Activated CD8-positive, alpha-beta memory T cell treated with anti-CD3 and anti-CD28 coated beads, Interleukin-2, amount 50 U/mL, for 4 hours (primary cell): ENCODE data around the gene PTPRJ.

ENCODE experiments used
- DNase-seq: peaks from one replicate; pipeline ENCODE4 v3.0.0-alpha.2; 2020

PTPRJ gene

GRCh38 chr11:48074425-48075181 lies 94.2 kb downstream of the PTPRJ start:
- no peak for DNase-seq

- DNase-seq = no peak
These were observed 95.3 kb downstream of the PTPRJ start for GRCh38 chr11:48075637-48076036.

DNA sequence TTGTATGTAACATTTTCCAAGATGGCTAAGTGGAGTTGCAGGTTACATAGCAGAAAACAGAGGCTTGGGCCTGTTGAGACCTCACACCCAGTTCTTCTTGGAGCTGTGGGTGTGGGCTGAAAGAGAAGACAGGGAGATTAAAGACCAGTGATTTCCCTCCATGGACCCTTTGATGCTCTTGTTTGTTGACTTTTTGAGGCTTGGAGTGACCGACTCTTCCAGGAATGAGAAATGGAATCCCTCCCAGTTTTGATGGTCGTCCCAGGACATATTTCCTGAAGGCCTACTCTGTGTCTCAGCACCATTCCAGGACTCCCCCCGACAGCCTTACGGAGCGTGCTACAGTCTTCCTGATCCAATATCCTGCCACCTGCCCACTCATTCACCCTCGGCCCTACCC lies 96.9 kb downstream of the PTPRJ start:
- DNase-seq = no peak

- no peak for DNase-seq
These were observed 98.3 kb downstream of the PTPRJ start for GRCh38 chr11:48078689-48079088.

DNA sequence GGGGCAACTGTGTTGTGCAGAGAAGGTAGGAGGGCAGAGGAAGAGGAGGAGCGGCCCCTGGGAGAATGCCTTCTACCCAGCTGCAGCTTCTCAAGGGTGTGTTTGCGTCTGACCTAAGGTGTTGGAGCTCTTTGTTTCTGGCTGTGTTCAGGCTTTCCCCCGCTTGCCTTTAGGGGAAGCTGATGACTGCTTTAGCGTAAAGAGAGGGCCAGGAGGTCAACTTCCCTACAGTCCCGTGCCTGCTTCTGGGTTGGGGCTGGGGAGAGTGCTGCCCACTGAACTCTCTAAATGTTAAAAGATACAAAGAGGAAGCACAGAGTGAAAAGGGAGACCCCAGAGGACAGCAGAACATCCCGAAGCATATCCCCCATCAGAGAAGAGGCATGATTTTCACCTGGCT lies 99.2 kb downstream of the PTPRJ start:
- no peak for DNase-seq

GRCh38 chr11:48080301-48080861 lies 100.0 kb downstream of the PTPRJ start:
- DNase-seq = no peak

DNA sequence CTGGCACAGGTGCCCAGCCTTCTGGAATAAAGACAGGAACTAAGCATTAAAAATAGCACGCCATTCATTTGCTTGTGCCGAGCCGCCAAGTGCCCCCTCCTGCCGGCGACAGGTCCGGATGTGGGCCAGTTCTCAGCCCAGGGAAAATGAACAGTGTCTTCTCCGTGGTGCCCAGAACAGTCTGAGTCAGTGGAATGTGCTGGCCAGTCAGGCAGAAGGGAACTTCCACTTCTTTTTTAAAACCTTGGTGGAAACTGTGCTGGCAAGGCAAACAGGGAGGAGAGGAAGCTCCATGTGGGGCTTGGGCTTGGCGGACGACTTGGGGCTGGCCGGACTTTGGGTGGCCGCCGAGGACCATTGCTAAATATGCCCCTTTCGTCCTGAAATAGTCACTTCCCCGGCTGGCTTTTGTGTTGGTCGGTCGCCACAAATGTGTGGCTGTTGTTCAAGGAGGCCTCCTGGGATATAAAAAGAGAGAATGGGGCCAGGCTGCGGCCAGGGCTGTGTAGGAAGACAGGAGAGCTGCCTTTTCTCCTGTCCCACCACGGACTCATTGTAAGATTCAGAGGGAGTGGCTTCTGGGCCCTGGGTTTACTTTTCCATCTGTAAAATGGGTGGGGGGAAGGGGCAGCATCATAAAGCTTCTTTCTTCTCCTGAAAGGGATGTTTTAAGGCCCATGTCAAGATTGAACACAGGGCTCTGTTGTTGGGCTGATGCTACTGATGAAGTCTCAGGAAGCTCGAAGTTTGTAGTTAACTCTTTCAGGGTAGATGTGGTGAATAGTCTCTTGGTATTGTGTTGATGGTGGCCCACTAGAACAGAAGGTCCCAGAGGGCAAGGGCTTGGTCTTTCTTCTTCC lies 101.0 kb downstream of the PTPRJ start:
- no peak for DNase-seq

DNA sequence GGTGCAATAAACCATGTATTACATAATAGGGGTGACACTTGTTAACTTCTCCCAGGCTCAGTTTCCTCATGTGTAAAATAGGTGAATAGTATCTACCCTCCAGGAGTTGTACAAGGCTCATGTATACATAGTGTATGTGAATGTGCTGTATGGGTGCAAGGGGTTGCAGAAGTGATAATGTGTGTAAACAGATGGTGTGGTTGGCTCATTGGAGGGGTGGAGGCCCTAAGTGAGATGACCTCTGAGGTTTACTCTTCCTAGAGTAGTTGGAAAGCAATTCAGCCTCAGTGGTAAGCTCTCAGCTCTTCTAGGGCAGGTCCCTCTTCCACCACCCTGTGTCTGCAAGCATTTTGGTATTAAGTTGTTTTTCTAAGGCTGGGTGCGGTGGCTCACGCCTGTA lies 102.4 kb downstream of the PTPRJ start:
- DNase-seq = no peak

DNA sequence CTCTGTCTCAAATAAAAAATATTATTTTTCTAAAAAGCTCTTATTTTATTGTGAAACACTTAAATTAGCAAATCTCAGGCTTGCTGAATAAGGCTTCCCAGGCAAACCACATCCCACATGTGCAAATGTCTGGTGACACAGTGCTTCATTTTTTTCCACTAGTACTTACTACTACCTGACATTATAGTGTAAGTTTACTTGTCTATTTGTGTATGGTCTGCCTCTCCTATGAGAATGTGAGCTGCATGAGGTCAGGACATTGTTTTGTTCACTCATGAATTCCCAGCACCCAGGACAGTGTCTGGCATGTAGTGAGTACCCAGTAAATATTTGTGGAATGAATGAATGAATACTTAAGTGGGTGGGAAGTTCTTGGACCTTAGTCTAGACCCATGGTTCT lies 103.1 kb downstream of the PTPRJ start:
- DNase-seq = no peak

DNA sequence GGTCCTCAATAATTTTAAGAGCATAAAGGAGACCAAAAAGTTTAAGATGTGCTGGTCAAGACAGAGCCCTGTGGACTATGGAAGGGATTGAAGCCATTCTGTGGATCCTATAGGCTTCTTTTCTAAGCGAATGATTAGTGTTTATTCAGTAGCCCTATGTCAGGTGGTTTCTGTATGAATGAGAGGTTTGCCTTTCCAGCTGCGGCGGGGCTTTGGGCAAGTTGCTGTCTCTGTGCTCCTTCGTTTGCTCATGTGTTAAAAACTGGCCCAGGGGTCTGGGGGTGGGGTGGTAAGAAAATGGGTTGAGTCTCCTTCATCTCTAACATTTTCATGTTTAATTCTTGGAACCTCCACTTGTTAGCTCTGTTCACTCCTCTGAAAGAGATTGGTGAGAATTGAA lies 105.3 kb downstream of the PTPRJ start:
- no peak for DNase-seq

GRCh38 chr11:48087422-48087821 lies 107.1 kb downstream of the PTPRJ start:
- no peak for DNase-seq

GRCh38 chr11:48087974-48088681 lies 107.8 kb downstream of the PTPRJ start:
- DNase-seq = no peak

- DNase-seq = no peak
These were observed 108.3 kb downstream of the PTPRJ start for GRCh38 chr11:48088682-48089050.

DNA sequence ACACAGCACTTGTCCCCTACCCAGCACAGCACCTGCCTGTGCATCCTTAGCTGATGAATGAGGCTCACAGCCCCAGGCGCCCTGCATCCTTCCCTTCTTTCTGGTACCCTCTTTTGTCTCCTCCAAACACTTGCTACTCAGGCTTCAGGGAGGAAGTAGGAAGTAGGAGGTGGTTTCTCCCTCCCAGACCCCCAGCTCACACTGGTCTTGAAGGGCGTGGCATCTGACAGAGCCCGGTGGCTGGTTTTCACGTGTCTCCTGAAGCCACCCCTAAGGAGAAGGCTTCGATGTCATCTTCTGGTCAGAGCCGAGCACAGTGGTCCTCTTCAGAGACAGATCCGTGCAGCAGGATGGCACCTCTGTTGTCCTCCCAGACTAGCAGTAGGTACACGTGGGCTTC lies 109.8 kb downstream of the PTPRJ start:
- no peak for DNase-seq

- DNase-seq = no peak
These were observed 111.2 kb downstream of the PTPRJ start for GRCh38 chr11:48091426-48092102.

- DNase-seq = no peak
These were observed 113.0 kb downstream of the PTPRJ start for GRCh38 chr11:48093323-48093722.

DNA sequence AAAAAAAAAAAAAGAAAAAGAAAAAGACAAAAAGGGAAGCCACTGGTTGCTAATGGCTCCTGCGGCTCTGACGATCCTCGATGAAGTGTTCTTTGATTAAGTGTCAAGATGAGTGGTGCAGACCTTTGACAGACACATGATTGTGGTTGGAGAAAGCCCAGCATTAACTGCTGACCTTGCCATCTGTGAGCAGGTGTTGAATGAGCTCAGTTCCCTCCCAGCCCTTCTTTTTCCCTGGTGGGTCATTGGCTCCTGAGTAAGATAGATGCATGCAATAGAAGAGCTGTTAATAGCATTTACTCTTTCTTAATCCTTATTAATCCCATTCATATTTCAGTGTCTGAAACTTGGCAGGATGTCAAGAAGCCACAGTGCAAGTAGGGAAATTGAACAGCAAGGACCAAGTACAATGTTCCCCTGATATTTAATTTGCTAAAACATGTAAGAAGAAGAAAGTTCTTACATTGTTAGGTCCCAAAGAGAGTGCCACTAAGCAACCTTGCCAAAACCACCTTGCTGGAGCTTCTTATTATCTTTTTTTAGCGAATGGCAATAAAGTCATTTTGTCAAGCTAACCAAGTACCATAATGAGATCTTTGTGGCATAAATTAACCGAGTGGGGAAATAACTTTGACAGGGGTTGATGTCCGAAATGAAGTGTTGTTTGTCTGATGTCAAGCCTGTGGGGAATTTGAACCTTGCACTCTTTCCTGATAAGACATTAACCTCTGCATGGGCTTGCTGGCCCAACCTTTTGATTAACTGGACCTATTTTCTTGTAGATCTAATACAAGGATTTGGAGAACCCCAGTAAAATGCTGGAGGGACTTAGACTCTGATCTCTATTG lies 113.7 kb downstream of the PTPRJ start:
- no peak for DNase-seq

DNA sequence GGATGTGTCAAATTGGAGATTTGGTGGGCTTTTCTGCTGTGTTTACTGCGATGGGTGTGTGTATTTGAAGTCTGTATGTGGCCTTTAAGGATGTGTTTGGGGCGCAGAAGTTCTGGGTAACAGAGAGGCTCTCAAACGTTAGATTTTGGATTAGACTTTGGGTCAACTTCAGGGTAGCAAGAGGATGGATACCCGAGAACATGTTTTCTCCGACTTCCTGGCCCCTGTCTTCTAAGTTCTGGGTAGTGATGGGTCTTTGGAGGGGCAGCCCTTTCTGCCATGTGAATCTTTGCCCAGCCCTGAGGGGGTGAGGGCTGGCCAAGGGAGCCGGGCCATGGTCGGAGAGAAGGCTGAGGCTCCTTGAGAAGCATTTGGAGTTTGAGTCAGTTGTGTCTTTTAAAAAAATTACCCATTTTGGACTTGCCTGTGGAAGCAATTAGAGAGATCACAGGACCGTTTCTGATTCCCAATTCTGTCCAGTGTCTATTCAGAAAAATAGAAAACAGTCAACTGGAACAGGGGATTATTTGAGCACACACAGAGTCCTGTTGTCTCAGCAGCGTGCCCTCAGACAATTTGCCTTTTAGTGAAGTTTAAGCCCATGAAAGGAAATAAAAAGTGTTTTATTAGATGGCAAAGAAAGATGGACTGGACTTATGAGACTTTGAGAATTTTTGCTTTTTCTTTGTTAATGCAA lies 114.4 kb downstream of the PTPRJ start:
- DNase-seq = no peak

DNA sequence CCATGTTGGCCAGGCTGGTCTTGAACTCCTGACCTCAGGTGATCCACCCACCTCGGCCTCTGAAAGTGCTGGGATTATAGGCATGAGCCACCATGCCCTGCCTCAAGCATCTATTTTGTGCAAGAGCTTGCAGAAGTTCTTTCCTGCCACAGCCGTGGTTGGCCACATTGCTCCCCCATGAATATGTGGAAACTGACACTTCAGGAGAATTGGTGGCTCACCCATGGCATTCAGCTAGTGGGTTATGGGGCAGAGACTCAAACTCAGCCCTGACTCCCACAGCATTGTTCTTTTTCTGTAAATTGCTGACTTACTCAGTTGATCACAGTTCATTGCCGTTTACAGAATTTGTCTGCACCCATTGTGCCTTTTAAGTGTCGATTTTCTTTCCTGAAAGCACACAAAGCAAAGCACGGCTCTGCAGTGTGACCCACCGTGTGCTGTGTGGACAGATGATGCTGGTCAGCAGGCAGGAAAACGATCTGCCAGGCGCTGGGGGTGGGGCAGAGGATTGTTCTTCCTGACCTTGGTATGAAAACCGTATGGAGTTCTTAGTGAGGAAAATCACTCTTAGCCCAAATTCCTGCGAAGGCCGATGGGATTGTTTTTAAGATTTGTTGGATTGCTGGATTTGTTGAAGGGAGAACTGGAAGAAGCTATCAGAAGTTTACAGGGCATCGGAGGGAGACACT lies 115.6 kb downstream of the PTPRJ start:
- DNase-seq = no peak
